Natural killer cell (primary cell): ENCODE measurements around the gene SHD. TPM values are rescaled to one million over a fixed set of nuclear protein-coding genes. Genes with fewer than 3 reads are reported as not detected.

Source experiments
- ATAC-seq, 3 donors: fragments of 150-1000 bp in 2 of 3; fragments of 200-7000 bp in 1 of 3; cut with Tn5 transposase; 1 replicate in 1 of 3; 2 replicates in 2 of 3; pipeline ENCODE4 v1.10.0; 2021; ENCODE audit warnings: mild to moderate bottlenecking in 2 of 3, moderate library complexity in 2 of 3
- DNase-seq, 2 donors: peaks; one replicate each; pipeline versions ENCODE4 v3.0.0 to v3.0.0-alpha.2; 2013 to 2021; ENCODE audit warnings: mixed read lengths in 1 of 2
- H3K27ac ChIP-seq: one replicate; pipeline ENCODE4 v1.5.1; 2013; ENCODE audit warnings: mild to moderate bottlenecking, low read length
- H3K27me3 ChIP-seq: one replicate; pipeline ENCODE4 v1.6.1; 2013; ENCODE audit warnings: low read length; ENCODE audit not compliant: control insufficient read depth, insufficient read depth
- H3K36me3 ChIP-seq: one replicate; pipeline ENCODE4 v1.6.1; 2013; ENCODE audit warnings: low read length; ENCODE audit not compliant: control insufficient read depth, insufficient read depth
- H3K4me1 ChIP-seq: one replicate; pipeline ENCODE4 v1.6.1; 2013; ENCODE audit warnings: low read length; ENCODE audit not compliant: control insufficient read depth, insufficient read depth
- H3K4me3 ChIP-seq: one replicate; pipeline ENCODE4 v1.5.1; 2013; ENCODE audit warnings: low read length
- H3K9me3 ChIP-seq: one replicate; pipeline ENCODE4 v1.6.1; 2013; ENCODE audit warnings: low read length; ENCODE audit not compliant: control insufficient read depth, insufficient read depth
- H3K27ac Mint-ChIP-seq, 2 donors: one replicate each; pipeline ENCODE4 v1.8.0; 2022; ENCODE audit warnings: mild to moderate bottlenecking in 2 of 2, mixed read lengths in 2 of 2, moderate library complexity in 1 of 2
- H3K27me3 Mint-ChIP-seq, 2 donors: one replicate each; pipeline ENCODE4 v1.8.0; 2022; ENCODE audit warnings: low read depth in 2 of 2, mixed read lengths in 2 of 2
- H3K36me3 Mint-ChIP-seq: one replicate; pipeline ENCODE4 v1.8.0; 2022; ENCODE audit warnings: mixed read lengths
- H3K4me1 Mint-ChIP-seq, 2 donors: one replicate each; pipeline ENCODE4 v1.8.0; 2022; ENCODE audit warnings: mixed read lengths in 2 of 2
- H3K4me3 Mint-ChIP-seq: one replicate; pipeline ENCODE4 v1.8.0; 2022; ENCODE audit warnings: mild to moderate bottlenecking, moderate library complexity, mixed read lengths
- H3K9me3 Mint-ChIP-seq, 2 donors: one replicate each; pipeline ENCODE4 v1.8.0; 2022; ENCODE audit warnings: mixed read lengths in 2 of 2
- WGBS: methylation state at CpG from one replicate; pipeline ENCODE4 v1.1.7; 2013; ENCODE audit warnings: missing lambda C conversion rate; ENCODE audit not compliant: insufficient coverage; 5-methylcytosine and 5-hydroxymethylcytosine counted together
- intact Hi-C: fragments of 100-400 bp; cut with micrococcal nuclease; formaldehyde crosslinking; loops from one replicate; pipeline ENCODE4 v1.14.2; 2022
- total RNA-seq, 4 donors: library from RNA; stranded (reverse); fragments of 120-200 nt in 1 of 4; gene quantifications; one replicate each; pipeline versions ENCODE4 v1.2.3 to v1.2.4, GENCODE V29; 2013 to 2022
- TF ChIP-seq, protein P1 (sequence below): fragments of 200-600 bp; IDR thresholded peaks from one replicate; pipeline ENCODE4 v1.8.0; 2022; ENCODE audit warnings: antibody characterized with exemption

SHD gene
- total RNA-seq, 3 donors from 2014 or later (not counting 1 experiment from before 2014, with no cell fraction given), result 0.20 TPM; not detected in 2

- TF ChIP-seq, protein P1, sequence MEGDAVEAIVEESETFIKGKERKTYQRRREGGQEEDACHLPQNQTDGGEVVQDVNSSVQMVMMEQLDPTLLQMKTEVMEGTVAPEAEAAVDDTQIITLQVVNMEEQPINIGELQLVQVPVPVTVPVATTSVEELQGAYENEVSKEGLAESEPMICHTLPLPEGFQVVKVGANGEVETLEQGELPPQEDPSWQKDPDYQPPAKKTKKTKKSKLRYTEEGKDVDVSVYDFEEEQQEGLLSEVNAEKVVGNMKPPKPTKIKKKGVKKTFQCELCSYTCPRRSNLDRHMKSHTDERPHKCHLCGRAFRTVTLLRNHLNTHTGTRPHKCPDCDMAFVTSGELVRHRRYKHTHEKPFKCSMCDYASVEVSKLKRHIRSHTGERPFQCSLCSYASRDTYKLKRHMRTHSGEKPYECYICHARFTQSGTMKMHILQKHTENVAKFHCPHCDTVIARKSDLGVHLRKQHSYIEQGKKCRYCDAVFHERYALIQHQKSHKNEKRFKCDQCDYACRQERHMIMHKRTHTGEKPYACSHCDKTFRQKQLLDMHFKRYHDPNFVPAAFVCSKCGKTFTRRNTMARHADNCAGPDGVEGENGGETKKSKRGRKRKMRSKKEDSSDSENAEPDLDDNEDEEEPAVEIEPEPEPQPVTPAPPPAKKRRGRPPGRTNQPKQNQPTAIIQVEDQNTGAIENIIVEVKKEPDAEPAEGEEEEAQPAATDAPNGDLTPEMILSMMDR, result no peak
- intact Hi-C loops, result no loop called here
- Histone ChIP-seq H3K9me3 (no peaks in the 10 kb centered on the region), H3K36me3 (no peaks in the 10 kb centered on the region), H3K27me3 (no peaks in the 10 kb centered on the region), H3K4me3 (no peak overlapping the region), H3K4me1 (no peaks in the 10 kb centered on the region), H3K27ac (no peak overlapping the region)
- Mint-ChIP-seq H3K27ac (no peak overlapping the region), H3K36me3 (no peaks in the 10 kb centered on the region), H3K4me1 (no peaks in the 10 kb centered on the region), H3K4me3 (no peak overlapping the region), H3K27me3 (no peaks in the 10 kb centered on the region), H3K9me3 (no peaks in the 10 kb centered on the region)
- DNase-seq (no peak), ATAC-seq (no peak)
- WGBS, result 93% methylated on average over 8 of the region's 8 CpGs
Measured at GRCh38 chr19:4291184-4291732, 12.2 kb downstream of the SHD start.

GRCh38 chr19:4292515-4292914 is 13.4 kb downstream of the SHD start:
- H3K4me3 ChIP-seq, result no peak overlapping the region
- H3K36me3 ChIP-seq, result no peaks in the 10 kb centered on the region
- H3K9me3 ChIP-seq, result no peaks in the 10 kb centered on the region
- H3K27me3 ChIP-seq, result no peaks in the 10 kb centered on the region
- no peaks in the 10 kb centered on the region for H3K4me1 ChIP-seq
- no peak overlapping the region for H3K27ac ChIP-seq
- Mint-ChIP-seq H3K36me3 (no peaks in the 10 kb centered on the region), H3K27me3 (no peaks in the 10 kb centered on the region), H3K27ac (no peak overlapping the region), H3K4me3 (no peak overlapping the region), H3K4me1 (no peaks in the 10 kb centered on the region), H3K9me3 (no peaks in the 10 kb centered on the region)
- intact Hi-C loops, result no loop called here
- TF ChIP-seq, protein P1, result no peak
- 94% methylated on average over 14 of the region's 15 CpGs for WGBS
- DNase-seq (no peak), ATAC-seq (no peak)

DNA sequence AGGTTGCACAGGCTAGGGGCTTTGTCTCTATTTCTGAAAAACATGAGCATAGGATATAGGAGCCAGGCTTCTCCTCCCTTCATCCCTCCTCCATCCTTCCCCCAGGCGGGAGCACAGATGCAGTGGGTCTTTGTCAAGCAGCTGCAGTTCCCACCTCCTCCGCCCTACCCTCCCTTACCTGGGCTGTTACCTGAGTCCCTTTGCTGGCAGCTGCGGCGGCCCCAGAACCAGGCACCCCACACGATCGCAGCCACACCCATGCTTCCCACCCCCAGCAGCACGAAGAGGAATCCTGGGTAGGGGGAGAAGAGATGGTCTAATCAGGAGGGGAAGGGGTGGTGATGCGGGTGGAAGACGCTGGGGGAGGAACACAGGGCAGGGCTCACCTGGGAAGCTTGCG is 15.3 kb downstream of the SHD start:
- no peak overlapping the region for H3K4me3 Mint-ChIP-seq
- H3K27ac ChIP-seq, result no peak overlapping the region
- WGBS, result 96% methylated on average over 5 of the region's 10 CpGs
- H3K36me3 ChIP-seq, result no peaks in the 10 kb centered on the region
- peaks cover 6% of the 10 kb centered on the region for H3K4me1 ChIP-seq
- no peak for DNase-seq
- H3K27me3 ChIP-seq, result no peaks in the 10 kb centered on the region
- H3K9me3 ChIP-seq, result no peaks in the 10 kb centered on the region
- no peak overlapping the region for H3K4me3 ChIP-seq
- H3K4me1 Mint-ChIP-seq, result peaks cover 5 to 9% of the 10 kb centered on the region in 2 donors
- no peaks in the 10 kb centered on the region for H3K9me3 Mint-ChIP-seq
- intact Hi-C loops, result no loop called here
- H3K36me3 Mint-ChIP-seq, result no peaks in the 10 kb centered on the region
- no peak for ATAC-seq
- no peak overlapping the region for H3K27ac Mint-ChIP-seq
- TF ChIP-seq, protein P1, result no peak
- no peaks in the 10 kb centered on the region for H3K27me3 Mint-ChIP-seq
